HG02759 (cell line): ENCODE results near the gene PARD3.

ENCODE experiments used
- ATAC-seq: cut with Tn5 transposase; IDR thresholded peaks from one replicate; pipeline ENCODE4 v1.9.1; 2021; ENCODE audit warnings: mild to moderate bottlenecking, moderate library complexity; ENCODE audit not compliant: unreplicated experiment

The PARD3 gene

DNA sequence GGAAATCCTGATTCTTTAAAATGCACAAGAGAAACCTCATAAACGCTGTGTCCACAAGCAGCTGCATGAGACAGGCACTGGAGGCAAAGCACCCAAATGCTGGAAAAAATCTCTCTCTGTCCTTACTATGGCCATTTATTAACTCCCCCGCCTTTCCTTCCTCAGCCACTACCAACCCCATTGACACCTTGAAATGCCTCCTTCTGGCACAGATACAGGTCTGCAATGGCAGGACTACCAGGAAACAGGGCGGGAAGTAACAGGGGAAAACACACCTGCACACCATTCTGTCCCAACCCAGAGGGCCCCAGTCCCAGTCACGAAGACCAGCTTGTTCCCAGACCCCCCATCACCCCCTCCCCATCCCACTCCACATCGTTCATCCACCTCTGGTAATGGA is 224.3 kb downstream of the PARD3 start:
- no peak for ATAC-seq

DNA sequence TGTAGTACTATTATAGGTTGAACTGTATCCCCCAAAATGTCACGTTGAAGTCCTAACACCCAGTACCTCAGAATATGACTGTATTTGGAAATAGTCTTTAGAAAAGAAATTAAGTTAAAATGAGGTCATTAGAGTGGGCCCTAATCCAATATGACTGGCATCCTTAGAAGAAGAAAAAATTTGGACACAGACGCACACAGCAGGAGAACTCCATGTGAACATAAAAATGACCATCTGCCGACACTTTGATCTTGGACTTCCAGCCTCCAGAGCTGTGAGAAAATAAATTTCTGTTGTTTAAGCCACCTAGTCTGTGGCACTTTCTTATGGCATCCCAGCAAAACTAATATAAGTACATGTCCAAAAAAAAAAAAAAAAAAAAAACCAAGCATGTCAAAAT is 225.8 kb downstream of the PARD3 start:
- ATAC-seq: no peak

DNA sequence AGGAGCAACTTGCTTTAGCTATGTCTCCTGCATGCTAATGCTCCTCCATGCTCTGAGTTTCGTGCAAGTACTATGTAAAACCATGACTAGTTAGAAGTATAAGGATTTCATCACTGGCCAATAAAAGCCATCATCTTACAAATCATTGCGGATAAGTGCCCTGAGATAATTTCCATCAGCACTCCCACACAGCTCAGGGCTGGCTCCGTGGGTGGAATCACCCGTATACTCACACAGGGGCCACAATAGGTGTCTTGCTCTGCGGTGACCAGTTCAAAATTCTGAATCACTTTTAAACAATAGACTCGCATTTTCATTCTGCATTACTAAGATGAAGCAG is 227.4 kb downstream of the PARD3 start:
- no peak for ATAC-seq

DNA sequence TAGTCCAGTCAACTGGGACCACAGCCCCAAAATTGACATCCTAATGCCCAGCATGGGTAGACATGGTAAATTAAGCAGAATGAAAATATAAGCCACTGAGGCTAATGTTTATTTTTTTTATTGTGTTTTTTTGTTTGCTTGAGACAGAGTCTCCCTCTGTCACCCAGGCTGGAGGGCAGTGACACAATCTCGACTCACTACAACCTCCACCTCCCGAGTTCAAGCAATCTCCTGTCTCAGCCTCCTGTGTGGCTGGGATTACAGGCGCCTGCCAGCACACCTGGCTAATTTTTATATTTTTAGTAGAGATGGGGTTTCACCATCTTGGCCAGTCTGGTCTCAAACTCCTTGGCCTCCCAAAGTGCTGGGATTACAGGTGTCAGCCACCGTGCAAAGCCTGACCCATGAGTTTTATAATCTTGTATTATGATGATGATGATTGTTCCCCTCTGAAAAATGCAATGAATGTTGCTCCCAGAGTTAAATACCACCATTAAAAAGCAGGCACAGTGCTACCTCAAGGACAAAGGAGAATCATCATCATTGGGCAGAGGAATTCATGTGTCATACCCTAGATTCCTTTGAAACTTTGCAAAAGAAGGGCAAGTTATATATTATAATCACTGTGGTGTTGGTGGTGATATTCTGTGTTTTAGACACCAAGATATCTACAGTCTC is 228.0 kb downstream of the PARD3 start:
- no peak for ATAC-seq

DNA sequence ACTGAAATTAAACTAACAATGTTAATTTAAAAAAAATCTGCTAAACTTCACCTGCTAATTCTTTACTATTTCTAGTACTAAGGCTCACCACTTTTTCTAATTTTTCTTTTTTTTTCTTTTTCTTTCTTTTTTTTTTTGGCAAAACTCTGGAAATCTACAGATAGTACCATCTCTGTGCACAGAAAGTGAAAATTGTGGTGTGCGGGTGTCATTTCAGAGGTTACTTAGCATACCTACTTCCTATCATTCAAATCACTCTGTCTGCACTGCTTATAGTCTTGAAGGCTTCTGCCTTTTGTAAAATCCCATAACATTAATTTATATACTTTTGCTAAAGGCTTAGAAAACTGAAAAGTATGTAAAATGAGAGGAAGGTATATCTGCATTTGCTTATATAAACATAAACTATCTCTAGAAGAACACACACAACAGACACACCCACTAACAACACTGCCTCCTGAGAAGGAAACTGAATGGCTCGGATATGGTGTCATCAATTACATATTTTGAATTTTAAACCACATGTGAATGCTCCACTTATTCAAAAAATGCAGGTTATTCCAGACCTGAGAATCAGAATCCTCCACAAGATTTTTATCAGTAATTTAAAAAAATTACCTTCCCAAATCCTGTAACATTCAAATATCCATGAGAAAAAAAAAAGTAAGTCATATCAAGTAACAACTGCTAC is 229.5 kb downstream of the PARD3 start:
- peak; percentile 58 for ATAC-seq

DNA sequence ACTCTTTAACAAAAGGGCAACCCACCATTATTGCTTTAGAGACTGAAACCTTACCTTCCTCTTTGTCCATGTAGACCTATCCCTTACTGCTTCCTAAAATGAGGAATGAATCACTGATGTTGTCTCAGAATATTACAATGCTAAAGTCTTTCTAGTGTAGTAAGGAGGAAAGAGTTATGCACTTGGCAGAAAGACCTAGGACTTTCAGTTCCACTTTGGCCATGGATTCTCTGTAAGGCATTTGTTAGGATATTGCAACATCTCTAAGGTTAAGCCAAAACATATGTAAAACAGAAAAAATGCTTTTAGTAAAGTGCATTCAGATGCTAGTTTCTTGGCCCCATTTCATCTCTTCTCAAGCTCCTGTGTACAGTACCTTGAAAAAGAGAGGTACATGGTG is 230.9 kb downstream of the PARD3 start:
- ATAC-seq: no peak

DNA sequence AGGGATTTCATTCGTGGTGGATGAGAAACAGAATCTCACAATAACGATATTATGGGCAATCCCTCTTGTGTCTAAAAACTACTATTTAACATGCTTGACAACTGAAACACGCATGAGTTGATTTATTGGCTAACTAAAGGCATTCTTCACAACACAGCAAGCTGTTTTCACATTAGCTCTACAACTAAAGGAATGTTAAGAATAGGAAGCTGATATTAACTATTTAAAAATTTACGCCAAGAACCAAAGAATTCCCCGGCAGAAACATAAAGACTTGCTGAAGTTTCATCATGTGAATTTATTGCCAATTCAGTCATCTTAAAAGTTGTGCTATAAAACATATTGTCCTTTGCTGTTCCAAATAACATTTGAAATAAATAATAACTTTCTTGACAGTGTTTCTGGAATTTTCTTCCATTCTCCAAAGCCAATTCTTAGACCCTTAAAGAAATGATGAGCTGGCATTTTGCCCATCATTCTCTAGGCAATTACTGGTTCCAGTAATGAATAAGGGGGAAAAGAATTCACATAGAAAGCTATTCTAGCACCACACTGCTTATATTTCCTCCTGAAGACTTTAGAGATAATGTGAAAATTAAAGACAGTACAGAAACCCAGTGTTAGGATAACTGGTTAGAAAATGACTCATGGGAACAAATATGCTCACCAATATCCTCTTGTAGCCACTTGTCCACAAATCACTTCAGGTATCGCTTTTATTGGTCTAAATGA is 233.1 kb downstream of the PARD3 start:
- ATAC-seq: no peak

DNA sequence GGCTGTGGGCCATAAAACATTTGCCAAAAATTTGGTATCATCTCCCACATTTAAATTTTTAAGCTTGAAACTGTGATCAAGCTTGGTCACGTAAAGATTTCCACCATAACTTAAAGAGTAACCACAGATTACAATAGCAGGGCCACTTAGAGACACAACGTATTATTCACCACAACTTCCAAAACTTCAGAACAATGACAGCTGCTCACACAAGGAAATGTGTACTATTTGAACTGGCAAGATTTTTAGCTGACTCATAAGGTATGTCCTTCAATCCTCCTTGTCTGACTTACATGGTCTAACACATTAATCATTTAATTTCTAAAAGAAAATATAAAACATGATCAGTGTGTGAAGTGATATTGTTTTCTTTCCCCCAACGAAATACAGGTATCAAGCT is 234.5 kb downstream of the PARD3 start:
- peak; percentile 40 for ATAC-seq

DNA sequence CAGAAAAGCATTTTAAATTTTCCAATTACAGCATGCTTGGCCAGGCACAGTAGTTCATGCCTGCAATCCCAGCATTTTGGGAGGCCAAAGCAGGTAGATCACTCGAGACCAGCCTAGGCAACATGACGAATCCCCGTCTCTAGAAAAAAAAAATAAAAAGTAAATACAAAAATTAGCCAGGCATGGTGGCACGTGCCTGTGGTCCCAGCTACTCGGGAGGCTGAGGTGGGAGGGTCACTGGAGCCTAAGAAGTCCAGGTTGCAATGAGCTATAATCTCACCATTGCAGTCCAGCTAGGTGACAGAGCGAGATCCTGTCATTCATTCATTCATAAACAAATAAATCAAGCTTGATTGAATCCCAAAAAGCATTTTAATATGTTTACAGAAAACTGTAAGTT is 234.9 kb downstream of the PARD3 start:
- no peak for ATAC-seq

DNA sequence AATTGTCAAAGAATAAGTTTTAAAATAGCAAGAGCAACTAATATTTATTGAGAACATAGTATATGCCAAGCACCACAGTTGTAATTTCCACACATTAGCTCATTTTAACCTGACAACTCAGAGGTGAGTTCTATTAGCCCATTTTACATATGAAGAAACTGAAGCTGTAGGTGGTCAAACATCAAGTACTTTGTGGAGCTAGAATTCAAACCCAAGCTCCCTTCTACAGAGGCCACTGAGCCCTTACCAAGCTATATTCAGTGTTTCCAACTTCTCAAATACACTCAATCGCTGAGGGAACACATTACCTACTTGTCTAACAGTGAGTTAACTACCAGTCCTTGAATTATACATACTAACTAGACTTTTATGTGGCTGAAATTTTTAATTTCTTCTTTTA is 236.6 kb downstream of the PARD3 start:
- ATAC-seq: no peak

DNA sequence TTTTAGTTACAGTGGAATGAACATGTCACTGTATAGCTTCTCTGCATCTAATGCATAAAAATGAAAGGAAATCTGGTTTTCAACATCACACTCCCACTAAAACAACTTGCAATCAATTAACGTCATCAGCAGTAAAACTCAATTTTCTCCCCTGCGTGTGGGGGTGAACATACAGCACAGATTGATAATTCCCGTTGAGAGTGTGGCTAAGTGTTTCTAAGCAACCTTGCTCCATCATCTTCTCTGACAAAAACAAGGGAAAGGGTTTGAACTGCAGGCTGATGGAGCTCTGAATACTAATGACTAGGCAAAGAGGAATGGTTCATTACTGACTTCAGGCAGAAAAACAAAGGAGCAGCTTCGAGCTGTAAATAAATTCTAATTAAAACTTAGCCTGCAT is 238.3 kb downstream of the PARD3 start:
- ATAC-seq: no peak

DNA sequence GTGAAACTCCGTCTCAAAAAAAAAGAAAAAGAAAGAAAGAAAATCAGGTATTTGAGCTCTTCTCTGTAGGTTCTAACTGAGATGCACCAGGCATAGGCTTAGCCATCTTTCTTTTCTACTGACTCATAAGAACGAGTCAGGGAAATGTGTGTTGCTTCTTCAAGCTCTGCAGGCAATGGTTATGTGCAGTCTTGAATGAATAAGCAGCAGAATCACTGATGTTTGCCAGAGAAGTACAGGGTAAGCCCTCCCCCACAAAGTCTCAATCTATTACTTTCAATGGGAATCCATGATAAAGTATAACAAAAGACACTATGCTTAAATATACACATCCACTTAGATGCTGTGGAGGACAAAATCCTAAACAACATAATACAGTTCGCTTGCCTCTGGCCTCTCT is 239.2 kb downstream of the PARD3 start:
- ATAC-seq: no peak

DNA sequence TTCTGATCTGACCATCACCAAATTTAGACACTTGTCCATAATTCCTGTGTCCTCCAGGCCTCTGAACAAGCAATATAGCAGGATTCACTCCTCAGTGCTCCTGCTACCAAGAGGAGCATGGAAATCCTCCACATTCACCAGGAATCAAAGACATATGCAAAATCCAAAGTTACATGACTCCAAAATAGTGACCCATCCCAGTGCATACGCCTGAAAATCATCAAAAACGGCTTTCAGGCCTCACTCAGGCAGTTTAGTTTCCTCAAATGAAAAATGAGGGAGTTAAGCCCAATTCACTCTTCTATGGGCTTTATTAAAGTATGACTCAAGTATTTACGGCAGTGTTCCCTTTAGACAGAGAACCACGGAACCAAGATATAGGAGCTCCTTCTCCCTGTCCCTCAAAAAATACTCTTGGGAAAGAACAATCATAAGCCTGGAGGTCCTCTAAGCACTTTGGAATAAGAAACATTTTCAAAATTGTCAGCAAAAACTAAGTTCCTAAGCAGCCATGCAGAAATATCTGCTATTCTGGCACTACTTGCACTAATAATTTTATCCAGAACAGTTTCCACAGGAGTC is 240.7 kb downstream of the PARD3 start:
- no peak for ATAC-seq

DNA sequence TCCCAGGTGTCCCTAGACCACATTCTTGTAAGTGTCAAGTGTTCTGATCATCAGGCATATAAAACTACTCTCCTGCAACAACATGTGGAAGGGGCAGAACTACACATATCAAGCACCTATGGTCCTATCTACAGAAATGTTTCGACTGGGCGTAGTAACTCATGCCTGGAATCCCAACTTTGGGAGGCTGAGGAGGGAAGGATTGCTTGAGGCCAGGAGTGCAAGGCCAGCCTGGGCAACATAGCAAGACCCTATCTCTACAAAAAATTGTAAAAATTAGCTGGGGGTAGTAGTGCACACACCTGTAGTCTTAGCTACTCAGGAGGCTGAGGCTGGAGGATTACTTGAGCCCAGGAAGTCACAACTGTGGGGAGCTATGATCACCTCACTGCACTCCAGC is 244.2 kb downstream of the PARD3 start:
- ATAC-seq: no peak

DNA sequence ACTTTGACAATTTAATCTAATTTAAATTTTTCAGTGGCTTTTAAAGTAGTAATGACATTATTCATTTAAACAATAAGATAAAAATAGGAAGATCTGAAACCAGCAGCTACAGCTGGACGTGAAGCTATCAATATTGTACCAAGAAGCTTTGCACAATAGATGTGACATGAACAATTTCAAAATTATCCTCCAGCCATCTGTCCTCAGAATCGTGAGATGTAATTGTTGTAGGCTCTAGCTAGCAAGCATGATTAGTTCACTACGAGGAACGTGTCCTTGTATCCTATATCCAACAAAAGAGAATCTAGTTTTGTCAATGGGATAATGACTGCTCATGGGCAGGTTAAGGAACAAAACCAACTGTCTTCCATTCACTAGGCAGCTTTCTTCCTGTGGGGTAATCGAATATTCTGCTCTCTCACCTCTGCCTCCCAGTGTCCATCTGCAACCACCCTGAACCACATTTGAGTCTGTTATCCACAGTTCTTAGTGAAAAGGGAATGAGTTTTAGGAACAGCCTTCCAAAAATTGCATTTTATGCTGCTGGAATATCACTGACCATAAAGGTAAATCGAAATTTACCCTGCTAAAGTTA is 247.3 kb downstream of the PARD3 start:
- ATAC-seq: no peak

DNA sequence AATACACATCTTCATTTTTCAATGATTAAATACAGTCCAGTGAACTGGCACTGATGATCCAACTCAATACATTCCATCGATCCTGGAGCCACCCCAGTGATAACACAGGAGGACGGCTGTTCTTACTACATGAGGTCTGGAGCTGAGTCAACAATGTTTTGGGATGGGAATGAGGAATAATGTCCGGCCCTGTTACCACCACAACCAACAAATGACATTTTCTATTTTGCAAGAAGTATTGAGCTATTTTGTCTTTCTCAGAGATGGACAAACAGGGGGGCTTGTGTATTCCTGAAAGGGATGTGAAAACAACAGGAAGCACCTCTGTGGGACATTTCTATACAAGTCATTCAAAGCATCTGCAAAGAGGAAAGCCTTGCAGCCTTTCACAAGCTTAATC is 249.2 kb downstream of the PARD3 start:
- ATAC-seq: no peak

DNA sequence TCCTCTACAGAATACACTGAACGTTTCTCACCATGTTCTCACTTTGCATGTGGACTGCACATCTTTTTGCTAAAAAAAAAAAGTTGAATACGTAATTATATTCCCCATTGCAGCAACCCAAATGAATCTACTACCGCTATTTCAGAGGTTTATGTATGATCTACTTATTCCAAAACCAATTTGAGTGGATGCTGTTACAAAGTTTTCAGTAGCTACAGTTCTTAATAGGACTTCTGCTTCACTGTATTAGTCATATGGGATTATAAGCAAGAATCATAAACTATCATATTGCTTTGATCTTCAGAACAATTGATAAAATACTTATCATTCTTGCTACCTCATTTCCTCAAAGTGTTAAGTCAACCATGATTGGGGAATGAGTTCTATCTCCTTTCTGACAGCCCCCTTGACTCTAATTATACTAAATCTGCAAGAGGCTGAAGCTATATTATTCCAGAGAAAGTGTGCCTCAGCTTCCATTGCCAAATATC is 257.0 kb downstream of the PARD3 start:
- ATAC-seq: no peak

DNA sequence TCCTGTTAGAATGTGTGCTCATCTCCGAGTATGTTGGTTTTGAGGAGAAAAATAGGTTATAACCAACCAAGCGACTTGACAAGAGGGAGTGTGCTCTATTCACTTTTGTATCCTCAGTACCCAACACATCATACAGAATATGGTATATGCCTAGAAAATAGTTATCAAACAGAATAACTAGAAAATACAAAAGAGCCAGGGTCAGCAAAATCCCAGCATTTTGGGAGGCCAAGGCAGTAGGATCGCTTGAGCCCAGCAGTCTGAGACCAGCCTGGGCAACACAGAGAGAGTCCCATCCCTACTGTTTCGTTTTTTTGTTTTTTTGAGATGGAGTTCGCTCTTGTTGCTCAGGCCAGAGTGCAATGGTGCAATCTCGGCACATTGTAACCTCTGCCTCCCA is 257.9 kb downstream of the PARD3 start:
- no peak for ATAC-seq

DNA sequence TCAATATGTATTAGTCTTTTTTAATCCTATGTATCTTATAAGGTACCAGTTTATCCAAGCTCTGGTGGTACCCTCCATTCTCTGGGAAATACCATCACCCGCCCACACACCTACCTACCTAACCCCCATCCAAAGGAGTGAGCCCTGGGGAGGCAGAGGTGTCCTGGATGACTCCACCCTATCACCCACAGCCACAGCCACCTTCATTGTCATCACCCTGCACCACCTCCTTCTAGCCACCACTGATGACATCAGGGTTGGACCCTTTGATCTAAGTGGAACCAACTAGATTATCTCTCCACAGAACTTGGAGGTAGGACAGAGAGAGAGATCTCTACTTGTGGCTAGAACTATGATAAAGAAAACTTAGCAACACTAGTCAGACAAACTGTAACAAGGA is 259.4 kb downstream of the PARD3 start:
- no peak for ATAC-seq

DNA sequence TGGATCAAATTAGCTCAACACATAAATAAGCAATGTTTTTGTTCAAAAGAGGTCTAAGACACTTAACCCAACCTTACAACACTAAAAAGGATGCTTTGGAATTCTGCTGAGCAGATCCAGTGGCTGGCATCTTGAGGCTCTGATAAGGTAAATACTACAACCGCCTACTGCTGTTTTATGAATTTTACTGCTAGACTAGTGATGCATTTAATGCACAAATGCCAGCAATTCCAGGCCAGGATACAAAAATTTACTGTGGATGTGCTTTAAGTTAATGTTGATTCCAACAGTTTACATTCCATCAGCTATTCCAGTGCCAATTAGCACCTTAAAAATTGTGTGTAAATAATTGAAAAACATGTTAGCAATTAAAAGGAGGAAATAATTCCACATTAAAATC is 261.3 kb downstream of the PARD3 start:
- no peak for ATAC-seq

DNA sequence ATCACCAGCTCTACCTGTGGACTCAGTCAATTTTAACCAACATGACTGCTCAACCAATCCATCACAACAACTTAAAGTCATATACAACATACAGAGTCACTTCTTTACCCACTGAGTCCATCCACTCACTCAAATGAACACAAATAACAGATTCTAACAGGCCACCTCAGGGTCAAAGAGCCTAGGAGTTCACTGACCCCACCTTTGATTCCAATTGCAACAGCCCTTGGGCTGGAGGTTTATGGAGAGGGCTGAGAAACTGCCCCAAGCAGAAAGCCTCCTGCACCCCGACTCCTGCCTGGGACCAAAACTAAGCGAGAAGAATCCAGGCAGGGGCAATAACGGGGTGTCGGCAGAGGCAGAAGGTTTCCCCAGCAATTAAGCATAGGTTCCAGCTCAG is 263.8 kb downstream of the PARD3 start:
- no peak for ATAC-seq
